Measurements from ENCODE around the gene ITGA8.

DNA sequence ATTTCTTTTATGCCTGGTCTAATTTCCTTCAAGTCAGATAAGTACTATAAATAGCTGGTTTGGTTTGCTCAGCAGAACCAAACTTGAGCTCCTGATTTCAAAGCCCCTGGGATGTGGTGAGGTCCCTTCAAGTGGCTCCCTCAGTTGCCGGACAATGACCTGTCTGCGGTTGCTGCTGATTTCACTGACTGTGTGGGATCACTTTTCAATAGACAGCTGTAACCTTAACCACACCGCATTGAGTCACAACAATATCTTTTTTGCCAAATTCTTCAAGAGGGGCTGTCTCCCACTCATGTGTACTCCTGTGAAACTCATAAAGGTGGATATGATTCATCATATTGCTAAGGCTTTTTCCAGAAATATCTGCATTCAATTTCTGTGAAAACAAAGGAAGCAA is 23.1 kb upstream of the ITGA8 start:
- TF ChIP-seq GATA3 (IDR thresholded peaks at IDR 0.05; ENCODE audit: low read depth, low read length) (no peak), GATA2 (IDR thresholded peaks at IDR 0.05; ENCODE audit: low read depth, low read length) (no peak)
